Measurements from ENCODE around the gene TIMELESS. TPM values are rescaled to one million over a fixed set of nuclear protein-coding genes. Genes with fewer than 3 reads are reported as not detected.
A peak's percentile ranks its signal among the peaks of the same experiment; 100 is the strongest.
"Not testable (repeated sequence)": the region's sequence is repeated elsewhere in the genome, so short reads cannot be mapped to it uniquely, and the experiment has no call there.

Gene TIMELESS
- total RNA-seq, 3 donors from 2014 or later = 7.7 to 14.3 (median 8.4) TPM

GRCh38 chr12:56454557-56454956 is 5.3 kb upstream of the TIMELESS start, which contains the start of gene MIP:
TSS of gene MIP (minus strand) at chr12:56454657. CDS start at chr12:56454613, 44 bp downstream.
- ATAC-seq (no peak), DNase-seq (no peak)
- Histone ChIP-seq H3K4me1 (ENCODE audit: low read depth) (no peaks in the 10 kb centered on the region), H3K4me3 (no peak within 1 kb of the TSS), H3K9me3 (no peaks in the 10 kb centered on the region), H3K36me3 (ENCODE audit: low read depth) (no peaks in the 10 kb centered on the region)
- intact Hi-C loops (cut with DNase I, micrococcal nuclease) = no loop called here
- no peak for TF ChIP-seq CTCF (IDR thresholded peaks at IDR 0.05)

- intact Hi-C loops (cut with DNase I, micrococcal nuclease) = no loop called here
- H3K4me3 ChIP-seq = no peak overlapping the region
- no peak for TF ChIP-seq CTCF (IDR thresholded peaks at IDR 0.05)
These were observed 1.9 kb upstream of the TIMELESS start for GRCh38 chr12:56451147-56451546.

GRCh38 chr12:56450241-56450640 is 1.0 kb upstream of the TIMELESS start:
- Histone ChIP-seq H3K9me3 (no peaks in the 10 kb centered on the region), H3K4me3 (no peak overlapping the region), H3K4me1 (ENCODE audit: low read depth) (peaks cover 5% of the 10 kb centered on the region), H3K36me3 (ENCODE audit: low read depth) (no peaks in the 10 kb centered on the region)
- DNase-seq = no peak
- intact Hi-C loops (cut with DNase I, micrococcal nuclease) = no loop called here
- no peak for ATAC-seq
- TF ChIP-seq CTCF (IDR thresholded peaks at IDR 0.05) = no peak

More at GRCh38 chr12:56451147-56451546, 1.9 kb upstream of the TIMELESS start:
- ATAC-seq (no peak), DNase-seq (no peak)
- H3K36me3 ChIP-seq (ENCODE audit: low read depth) = no peaks in the 10 kb centered on the region
- H3K9me3 ChIP-seq = no peaks in the 10 kb centered on the region
- peaks cover 5% of the 10 kb centered on the region for H3K4me1 ChIP-seq (ENCODE audit: low read depth)

- Histone ChIP-seq H3K36me3 (ENCODE audit: low read depth) (no peaks in the 10 kb centered on the region), H3K4me1 (ENCODE audit: low read depth) (peaks cover 5% of the 10 kb centered on the region), H3K4me3 (peak overlapping the region; percentile 63), H3K9me3 (no peaks in the 10 kb centered on the region)
- TF ChIP-seq CTCF (IDR thresholded peaks at IDR 0.05) = no peak
- DNase-seq (no peak), ATAC-seq (no peak)
- intact Hi-C loops (cut with DNase I, micrococcal nuclease) = no loop called here
These were observed 377 bp upstream of the TIMELESS start for GRCh38 chr12:56449622-56449984.

- H3K36me3 ChIP-seq (ENCODE audit: low read depth); DNase-seq; H3K4me3 ChIP-seq; ATAC-seq; H3K4me1 ChIP-seq (ENCODE audit: low read depth); H3K9me3 ChIP-seq; intact Hi-C loops (cut with DNase I, micrococcal nuclease): not testable (repeated sequence)
These were observed 6.0 kb downstream of the TIMELESS start for GRCh38 chr12:56443208-56443607.

GRCh38 chr12:56437430-56438176 is 11.6 kb downstream of the TIMELESS start:
- Histone ChIP-seq H3K4me3 (no peak overlapping the region), H3K9me3 (no peaks in the 10 kb centered on the region), H3K4me1 (ENCODE audit: low read depth) (no peaks in the 10 kb centered on the region), H3K36me3 (ENCODE audit: low read depth) (no peaks in the 10 kb centered on the region)
- no peak for ATAC-seq
- no peak for DNase-seq
- no peak for TF ChIP-seq CTCF (IDR thresholded peaks at IDR 0.05)
- intact Hi-C loops (cut with DNase I, micrococcal nuclease) = no loop called here

All from mucosa of descending colon (tissue), 3 donors.